ENCODE measurements around the gene CABP7. TPM values are rescaled to one million over a fixed set of nuclear protein-coding genes. Genes with fewer than 3 reads are reported as not detected.

The CABP7 gene
- total RNA-seq, 1 donor from 2014 or later = not detected

- peak; percentile 15 for ATAC-seq
Observed at GRCh38 chr22:29702000-29702930, 17.5 kb upstream of the CABP7 start.

GRCh38 chr22:29702931-29703501 is 16.8 kb upstream of the CABP7 start:
- no peak for ATAC-seq

- no peak for ATAC-seq
Observed at GRCh38 chr22:29703569-29704195, 16.1 kb upstream of the CABP7 start.

GRCh38 chr22:29704528-29705285 is 15.1 kb upstream of the CABP7 start:
- no peak for ATAC-seq

GRCh38 chr22:29705651-29706050 is 14.2 kb upstream of the CABP7 start:
- no peak for ATAC-seq

GRCh38 chr22:29706486-29706885 is 13.3 kb upstream of the CABP7 start:
- no peak for ATAC-seq

GRCh38 chr22:29707010-29707409 is 12.8 kb upstream of the CABP7 start:
- no peak for ATAC-seq

- no peak for ATAC-seq
Observed at GRCh38 chr22:29707471-29707870, 12.3 kb upstream of the CABP7 start.

- ATAC-seq = no peak
Observed at GRCh38 chr22:29710193-29710592, 9.6 kb upstream of the CABP7 start.

GRCh38 chr22:29710922-29711593 is 8.7 kb upstream of the CABP7 start:
- no peak for ATAC-seq

GRCh38 chr22:29712119-29712518 is 7.7 kb upstream of the CABP7 start:
- ATAC-seq = no peak

- ATAC-seq = peak; percentile 10
Observed at GRCh38 chr22:29713156-29713727, 6.6 kb upstream of the CABP7 start.

- no peak for ATAC-seq
Observed at GRCh38 chr22:29715240-29715639, 4.6 kb upstream of the CABP7 start.

GRCh38 chr22:29715705-29716104 is 4.1 kb upstream of the CABP7 start:
- ATAC-seq = no peak

GRCh38 chr22:29716814-29717545 is 2.8 kb upstream of the CABP7 start:
- peak; percentile 45 for ATAC-seq

- no peak for ATAC-seq
Observed at GRCh38 chr22:29717789-29718188, 2.0 kb upstream of the CABP7 start.

GRCh38 chr22:29718949-29719898 is 579 bp upstream of the CABP7 start:
- no peak for ATAC-seq

- ATAC-seq = no peak
Observed at GRCh38 chr22:29720811-29721323, 1.1 kb downstream of the CABP7 start.

GRCh38 chr22:29722151-29722550 is 2.3 kb downstream of the CABP7 start:
- ATAC-seq = no peak

GRCh38 chr22:29722587-29722986 is 2.8 kb downstream of the CABP7 start:
- ATAC-seq = no peak
